ENCODE data around the gene PAGE5. TPM values are rescaled to one million over a fixed set of nuclear protein-coding genes. Genes with fewer than 3 reads are reported as not detected.

PAGE5 gene
- total RNA-seq, 6 donors from 2014 or later = 0.43 TPM; not detected in 5

DNA sequence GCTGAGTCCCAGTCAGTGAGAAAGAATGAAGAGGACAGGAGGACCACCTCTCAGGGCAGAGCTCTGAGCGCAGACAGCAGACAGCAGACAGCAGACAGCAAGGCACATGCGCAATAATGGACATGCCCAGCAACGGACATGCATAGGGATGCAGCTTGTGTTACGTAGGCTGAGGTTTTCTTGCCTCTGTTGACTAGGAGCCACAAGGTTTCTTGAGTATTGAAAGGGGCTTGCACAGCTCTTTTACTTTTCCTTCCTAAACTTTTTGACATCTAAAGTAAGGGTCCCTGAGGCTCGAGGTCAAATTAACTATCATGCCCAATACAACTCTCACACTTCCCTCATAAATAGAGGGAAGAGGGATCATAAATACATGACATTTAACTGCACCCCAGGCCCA is 44.7 kb downstream of the PAGE5 start, which contains the start of gene PAGE3:
Gene PAGE3, minus strand, starts transcription at position 101 of the 400 bp plus-strand sequence. CDS start 1,013 bp downstream, outside the sequence.
- 79 to 82% methylated on average over 3 to 5 of the region's 5 CpGs for WGBS, 2 donors
- no peak within 1 kb of the TSS for H3K27ac ChIP-seq
- DNase-seq (no peak), ATAC-seq (ENCODE audit: low FRiP score in 2 of 2) (no peak)
- H3K4me1 ChIP-seq = no peaks in the 10 kb centered on the region
- H3K4me3 ChIP-seq = no peak within 1 kb of the TSS
- H3K9me3 ChIP-seq = no peaks in the 10 kb centered on the region
- no peak for TF ChIP-seq EP300 (IDR thresholded peaks at IDR 0.05)
- TF ChIP-seq, protein P1, sequence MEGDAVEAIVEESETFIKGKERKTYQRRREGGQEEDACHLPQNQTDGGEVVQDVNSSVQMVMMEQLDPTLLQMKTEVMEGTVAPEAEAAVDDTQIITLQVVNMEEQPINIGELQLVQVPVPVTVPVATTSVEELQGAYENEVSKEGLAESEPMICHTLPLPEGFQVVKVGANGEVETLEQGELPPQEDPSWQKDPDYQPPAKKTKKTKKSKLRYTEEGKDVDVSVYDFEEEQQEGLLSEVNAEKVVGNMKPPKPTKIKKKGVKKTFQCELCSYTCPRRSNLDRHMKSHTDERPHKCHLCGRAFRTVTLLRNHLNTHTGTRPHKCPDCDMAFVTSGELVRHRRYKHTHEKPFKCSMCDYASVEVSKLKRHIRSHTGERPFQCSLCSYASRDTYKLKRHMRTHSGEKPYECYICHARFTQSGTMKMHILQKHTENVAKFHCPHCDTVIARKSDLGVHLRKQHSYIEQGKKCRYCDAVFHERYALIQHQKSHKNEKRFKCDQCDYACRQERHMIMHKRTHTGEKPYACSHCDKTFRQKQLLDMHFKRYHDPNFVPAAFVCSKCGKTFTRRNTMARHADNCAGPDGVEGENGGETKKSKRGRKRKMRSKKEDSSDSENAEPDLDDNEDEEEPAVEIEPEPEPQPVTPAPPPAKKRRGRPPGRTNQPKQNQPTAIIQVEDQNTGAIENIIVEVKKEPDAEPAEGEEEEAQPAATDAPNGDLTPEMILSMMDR (IDR thresholded peaks at IDR 0.05) = no peak
- TF ChIP-seq POLR2A (IDR thresholded peaks at IDR 0.05) = no peak
- no peak for TF ChIP-seq POLR2AphosphoS5 (IDR thresholded peaks at IDR 0.05)
- H3K27me3 ChIP-seq = no peaks in the 10 kb centered on the region
- H3K36me3 ChIP-seq = no peaks in the 10 kb centered on the region

Other genes starting within 250 kb of the PAGE5 start
- gene PFKFB1, start 226.2 kb upstream of the PAGE5 start, total RNA-seq = under 1 TPM in 2 of 6 donors, not detected in 4; 0.31 to 0.33 TPM
- 10 to 100 TPM in 4 of 6 donors, 1 to 10 TPM in 2; 9.4 to 17.3 (median 12.9) TPM for gene APEX2, start 220.0 kb upstream of the PAGE5 start, total RNA-seq
- gene ALAS2, start 189.4 kb upstream of the PAGE5 start, total RNA-seq = 1 to 10 TPM in 4 of 6 donors, under 1 TPM in 1, not detected in 1; 0.23 to 4.1 (median 2.6) TPM
- not detected for gene PAGE2B, start 145.3 kb upstream of the PAGE5 start, total RNA-seq
- gene PAGE2, start 131.3 kb upstream of the PAGE5 start, total RNA-seq = not detected
- not detected for gene PAGE3, start 44.6 kb downstream of the PAGE5 start, total RNA-seq
- gene MAGEH1, start 231.8 kb downstream of the PAGE5 start, total RNA-seq = 10 to 100 TPM in 5 of 6 donors, 1 to 10 TPM in 1; 7.3 to 26.3 (median 25.6) TPM

All from upper lobe of left lung (tissue), 6 donors.